Measurements from ENCODE around the gene PTPRD.
"Not testable (repeated sequence)": the region's sequence is repeated elsewhere in the genome, so short reads cannot be mapped to it uniquely, and the experiment has no call there.

Gene PTPRD

GRCh38 chr9:9337129-9337528 lies 1275.7 kb downstream of the PTPRD start:
- Histone ChIP-seq H3K36me3 (ENCODE audit: control insufficient read depth in 1 of 2, insufficient read depth in 2 of 2, low read length in 2 of 2) (no peaks in the 10 kb centered on the region), H3K27me3 (ENCODE audit: control insufficient read depth in 1 of 2, insufficient read depth in 2 of 2, low read length in 2 of 2) (no peaks in the 10 kb centered on the region), H3K27ac (ENCODE audit: low read depth, low read length) (no peak overlapping the region), H3K9ac (ENCODE audit: low read depth in 1 of 2, low read length in 2 of 2) (no peak overlapping the region), H3K4me1 (ENCODE audit: control insufficient read depth in 1 of 2, insufficient read depth in 2 of 2, low read length in 2 of 2) (no peaks in the 10 kb centered on the region), H3K9me3 (ENCODE audit: control insufficient read depth in 1 of 2, low read length in 2 of 2) (no peaks in the 10 kb centered on the region), H3K4me3 (ENCODE audit: low read depth in 1 of 2, low read length in 2 of 2) (no peak overlapping the region)

DNA sequence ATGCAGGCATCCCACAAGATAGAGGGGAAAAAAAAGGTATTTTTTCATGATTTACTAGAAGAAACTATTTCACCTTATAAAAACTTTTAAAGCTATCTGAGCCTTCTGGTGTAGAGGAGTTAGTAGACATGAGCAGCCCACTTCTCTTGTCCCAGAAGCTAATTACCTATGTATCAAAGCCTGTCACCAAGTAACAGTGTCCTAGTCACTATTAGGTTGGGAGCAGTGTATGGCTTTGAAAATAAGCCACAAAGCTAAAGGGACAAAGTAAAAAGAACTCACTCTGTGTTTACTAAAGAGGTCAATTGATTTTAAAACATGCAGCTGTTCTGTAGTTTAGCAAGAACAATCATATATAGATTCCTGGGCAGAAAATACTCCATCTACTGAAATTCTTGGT lies 1286.1 kb downstream of the PTPRD start:
- H3K27ac ChIP-seq (ENCODE audit: low read depth, low read length), result no peak overlapping the region
- no peak overlapping the region for H3K9ac ChIP-seq (ENCODE audit: low read depth in 1 of 2, low read length in 2 of 2)
- no peaks in the 10 kb centered on the region for H3K4me1 ChIP-seq (ENCODE audit: control insufficient read depth in 1 of 2, insufficient read depth in 2 of 2, low read length in 2 of 2)
- H3K4me3 ChIP-seq (ENCODE audit: low read depth in 1 of 2, low read length in 2 of 2), result no peak overlapping the region
- no peaks in the 10 kb centered on the region for H3K27me3 ChIP-seq (ENCODE audit: control insufficient read depth in 1 of 2, insufficient read depth in 2 of 2, low read length in 2 of 2)
- no peaks in the 10 kb centered on the region for H3K9me3 ChIP-seq (ENCODE audit: control insufficient read depth in 1 of 2, low read length in 2 of 2)
- no peaks in the 10 kb centered on the region for H3K36me3 ChIP-seq (ENCODE audit: control insufficient read depth in 1 of 2, insufficient read depth in 2 of 2, low read length in 2 of 2)

DNA sequence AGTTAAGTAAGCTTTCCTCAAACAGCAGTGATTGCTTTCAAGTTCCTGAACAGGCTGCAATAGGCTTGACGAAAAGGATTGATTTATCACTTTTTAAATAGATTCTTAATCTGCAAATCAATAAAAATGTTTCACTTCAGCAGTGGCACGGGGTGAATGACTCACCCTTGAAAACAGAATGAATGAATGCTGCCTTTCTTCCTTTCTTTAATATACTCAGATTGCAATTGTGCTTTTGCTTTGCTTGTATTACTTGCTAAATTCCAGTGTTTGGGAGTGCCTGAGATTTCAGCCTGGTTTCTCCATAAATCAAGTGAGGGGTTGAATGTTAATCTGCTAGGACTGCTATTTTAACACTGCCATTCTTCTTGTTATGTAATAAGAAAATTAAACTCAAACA lies 1293.8 kb downstream of the PTPRD start:
- Histone ChIP-seq H3K4me1 (ENCODE audit: control insufficient read depth in 1 of 2, insufficient read depth in 2 of 2, low read length in 2 of 2) (no peaks in the 10 kb centered on the region), H3K27ac (ENCODE audit: low read depth, low read length) (no peak overlapping the region), H3K36me3 (ENCODE audit: control insufficient read depth in 1 of 2, insufficient read depth in 2 of 2, low read length in 2 of 2) (no peaks in the 10 kb centered on the region), H3K9me3 (ENCODE audit: control insufficient read depth in 1 of 2, low read length in 2 of 2) (no peaks in the 10 kb centered on the region), H3K27me3 (ENCODE audit: control insufficient read depth in 1 of 2, insufficient read depth in 2 of 2, low read length in 2 of 2) (no peaks in the 10 kb centered on the region), H3K4me3 (ENCODE audit: low read depth in 1 of 2, low read length in 2 of 2) (no peak overlapping the region), H3K9ac (ENCODE audit: low read depth in 1 of 2, low read length in 2 of 2) (no peak overlapping the region)

- H3K27me3 ChIP-seq (ENCODE audit: control insufficient read depth in 1 of 2, insufficient read depth in 2 of 2, low read length in 2 of 2); H3K4me3 ChIP-seq (ENCODE audit: low read depth in 1 of 2, low read length in 2 of 2); H3K9me3 ChIP-seq (ENCODE audit: control insufficient read depth in 1 of 2, low read length in 2 of 2); H3K36me3 ChIP-seq (ENCODE audit: control insufficient read depth in 1 of 2, insufficient read depth in 2 of 2, low read length in 2 of 2); H3K4me1 ChIP-seq (ENCODE audit: control insufficient read depth in 1 of 2, insufficient read depth in 2 of 2, low read length in 2 of 2); H3K9ac ChIP-seq (ENCODE audit: low read depth in 1 of 2, low read length in 2 of 2); H3K27ac ChIP-seq (ENCODE audit: low read depth, low read length): not testable (repeated sequence)
Measured at GRCh38 chr9:9310743-9311142, 1302.1 kb downstream of the PTPRD start.

- Histone ChIP-seq H3K4me3 (ENCODE audit: low read depth in 1 of 2, low read length in 2 of 2) (no peak overlapping the region), H3K27ac (ENCODE audit: low read depth, low read length) (no peak overlapping the region), H3K9ac (ENCODE audit: low read depth in 1 of 2, low read length in 2 of 2) (no peak overlapping the region), H3K27me3 (ENCODE audit: control insufficient read depth in 1 of 2, insufficient read depth in 2 of 2, low read length in 2 of 2) (no peaks in the 10 kb centered on the region), H3K9me3 (ENCODE audit: control insufficient read depth in 1 of 2, low read length in 2 of 2) (no peaks in the 10 kb centered on the region), H3K4me1 (ENCODE audit: control insufficient read depth in 1 of 2, insufficient read depth in 2 of 2, low read length in 2 of 2) (no peaks in the 10 kb centered on the region), H3K36me3 (ENCODE audit: control insufficient read depth in 1 of 2, insufficient read depth in 2 of 2, low read length in 2 of 2) (no peaks in the 10 kb centered on the region)
Measured at GRCh38 chr9:9305600-9305999, 1307.2 kb downstream of the PTPRD start.

DNA sequence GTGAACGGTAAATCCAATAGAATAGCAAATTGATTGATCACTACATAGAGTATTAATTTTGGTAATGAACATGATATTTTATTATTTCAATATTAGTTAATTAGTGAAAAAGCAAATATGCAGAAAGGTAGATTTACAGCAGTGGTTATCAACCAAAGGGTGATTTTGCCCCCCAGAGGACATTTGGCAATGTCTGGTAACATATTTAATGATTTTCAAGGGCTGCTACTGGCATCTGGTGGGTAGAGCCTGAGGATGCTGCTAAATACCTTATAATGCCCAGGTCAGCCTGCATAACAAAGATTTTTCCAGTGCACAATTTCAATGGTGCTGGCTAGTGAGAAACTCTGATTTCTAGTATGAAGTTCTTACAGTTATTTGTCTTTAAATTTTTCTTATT lies 1313.7 kb downstream of the PTPRD start:
- Histone ChIP-seq H3K27me3 (ENCODE audit: control insufficient read depth in 1 of 2, insufficient read depth in 2 of 2, low read length in 2 of 2) (no peaks in the 10 kb centered on the region), H3K4me1 (ENCODE audit: control insufficient read depth in 1 of 2, insufficient read depth in 2 of 2, low read length in 2 of 2) (no peaks in the 10 kb centered on the region), H3K9ac (ENCODE audit: low read depth in 1 of 2, low read length in 2 of 2) (no peak overlapping the region), H3K36me3 (ENCODE audit: control insufficient read depth in 1 of 2, insufficient read depth in 2 of 2, low read length in 2 of 2) (no peaks in the 10 kb centered on the region), H3K27ac (ENCODE audit: low read depth, low read length) (no peak overlapping the region), H3K4me3 (ENCODE audit: low read depth in 1 of 2, low read length in 2 of 2) (no peak overlapping the region), H3K9me3 (ENCODE audit: control insufficient read depth in 1 of 2, low read length in 2 of 2) (no peaks in the 10 kb centered on the region)

GRCh38 chr9:9286001-9286400 lies 1326.8 kb downstream of the PTPRD start:
- no peak overlapping the region for H3K27ac ChIP-seq (ENCODE audit: low read depth, low read length)
- H3K9ac ChIP-seq (ENCODE audit: low read depth in 1 of 2, low read length in 2 of 2), result no peak overlapping the region
- no peaks in the 10 kb centered on the region for H3K27me3 ChIP-seq (ENCODE audit: control insufficient read depth in 1 of 2, insufficient read depth in 2 of 2, low read length in 2 of 2)
- H3K9me3 ChIP-seq (ENCODE audit: control insufficient read depth in 1 of 2, low read length in 2 of 2), result no peaks in the 10 kb centered on the region
- no peak overlapping the region for H3K4me3 ChIP-seq (ENCODE audit: low read depth in 1 of 2, low read length in 2 of 2)
- H3K36me3 ChIP-seq (ENCODE audit: control insufficient read depth in 1 of 2, insufficient read depth in 2 of 2, low read length in 2 of 2), result no peaks in the 10 kb centered on the region
- no peaks in the 10 kb centered on the region for H3K4me1 ChIP-seq (ENCODE audit: control insufficient read depth in 1 of 2, insufficient read depth in 2 of 2, low read length in 2 of 2)

GRCh38 chr9:9284201-9284600 lies 1328.6 kb downstream of the PTPRD start:
- H3K9me3 ChIP-seq (ENCODE audit: control insufficient read depth in 1 of 2, low read length in 2 of 2), result no peaks in the 10 kb centered on the region
- no peaks in the 10 kb centered on the region for H3K27me3 ChIP-seq (ENCODE audit: control insufficient read depth in 1 of 2, insufficient read depth in 2 of 2, low read length in 2 of 2)
- H3K9ac ChIP-seq (ENCODE audit: low read depth in 1 of 2, low read length in 2 of 2), result no peak overlapping the region
- no peak overlapping the region for H3K4me3 ChIP-seq (ENCODE audit: low read depth in 1 of 2, low read length in 2 of 2)
- no peak overlapping the region for H3K27ac ChIP-seq (ENCODE audit: low read depth, low read length)
- no peaks in the 10 kb centered on the region for H3K36me3 ChIP-seq (ENCODE audit: control insufficient read depth in 1 of 2, insufficient read depth in 2 of 2, low read length in 2 of 2)
- H3K4me1 ChIP-seq (ENCODE audit: control insufficient read depth in 1 of 2, insufficient read depth in 2 of 2, low read length in 2 of 2), result no peaks in the 10 kb centered on the region

DNA sequence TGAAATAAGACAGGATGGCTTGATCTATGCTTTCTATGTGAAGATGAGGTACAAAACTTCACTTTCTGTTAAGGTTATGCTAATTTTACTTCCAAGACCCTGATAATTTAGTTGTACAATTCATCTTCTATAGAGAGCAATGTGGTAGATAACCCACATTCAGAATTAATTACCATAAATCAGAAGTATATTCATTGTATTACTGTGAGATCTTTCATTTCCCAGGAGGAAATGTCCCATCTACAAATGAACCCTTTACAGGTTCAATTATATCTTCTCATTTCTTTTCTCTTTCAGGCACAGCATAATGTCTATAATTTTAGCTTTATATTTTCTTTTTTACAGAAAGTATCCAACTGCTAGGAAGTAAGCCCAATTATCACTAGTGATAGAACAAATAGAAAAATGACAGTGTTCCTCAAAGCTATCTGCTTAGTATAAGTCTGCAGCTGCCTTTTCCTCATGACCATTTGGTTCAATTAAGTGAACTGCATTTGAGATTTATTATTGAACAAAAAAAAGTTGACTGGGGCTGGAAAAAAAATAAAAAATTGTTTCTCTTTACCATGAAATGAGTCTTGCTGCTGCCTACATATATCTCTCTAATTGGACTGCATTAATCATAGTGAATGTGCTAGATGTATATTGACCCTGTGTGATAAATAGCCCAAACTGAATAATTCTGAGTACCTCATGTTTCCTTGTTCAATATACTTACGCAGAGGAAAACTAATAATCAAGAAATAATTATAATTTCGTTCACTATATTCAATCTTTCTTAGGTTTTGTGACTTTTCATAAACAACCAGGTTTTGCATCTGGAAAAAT lies 1329.4 kb downstream of the PTPRD start:
- Histone ChIP-seq H3K9me3 (ENCODE audit: control insufficient read depth in 1 of 2, low read length in 2 of 2) (no peaks in the 10 kb centered on the region), H3K27ac (ENCODE audit: low read depth, low read length) (no peak overlapping the region), H3K27me3 (ENCODE audit: control insufficient read depth in 1 of 2, insufficient read depth in 2 of 2, low read length in 2 of 2) (no peaks in the 10 kb centered on the region), H3K9ac (ENCODE audit: low read depth in 1 of 2, low read length in 2 of 2) (no peak overlapping the region), H3K4me3 (ENCODE audit: low read depth in 1 of 2, low read length in 2 of 2) (no peak overlapping the region), H3K4me1 (ENCODE audit: control insufficient read depth in 1 of 2, insufficient read depth in 2 of 2, low read length in 2 of 2) (no peaks in the 10 kb centered on the region), H3K36me3 (ENCODE audit: control insufficient read depth in 1 of 2, insufficient read depth in 2 of 2, low read length in 2 of 2) (no peaks in the 10 kb centered on the region)

- H3K9ac ChIP-seq (ENCODE audit: low read depth in 1 of 2, low read length in 2 of 2), result no peak overlapping the region
Measured at GRCh38 chr9:9275601-9276000, 1337.2 kb downstream of the PTPRD start.

More at GRCh38 chr9:9275601-9276000, 1337.2 kb downstream of the PTPRD start:
- no peaks in the 10 kb centered on the region for H3K4me1 ChIP-seq (ENCODE audit: control insufficient read depth in 1 of 2, insufficient read depth in 2 of 2, low read length in 2 of 2)
- no peaks in the 10 kb centered on the region for H3K36me3 ChIP-seq (ENCODE audit: control insufficient read depth in 1 of 2, insufficient read depth in 2 of 2, low read length in 2 of 2)
- H3K4me3 ChIP-seq (ENCODE audit: low read depth in 1 of 2, low read length in 2 of 2), result no peak overlapping the region
- H3K9me3 ChIP-seq (ENCODE audit: control insufficient read depth in 1 of 2, low read length in 2 of 2), result no peaks in the 10 kb centered on the region
- no peak overlapping the region for H3K27ac ChIP-seq (ENCODE audit: low read depth, low read length)
- no peaks in the 10 kb centered on the region for H3K27me3 ChIP-seq (ENCODE audit: control insufficient read depth in 1 of 2, insufficient read depth in 2 of 2, low read length in 2 of 2)
